GM18870 (cell line): ENCODE measurements around the gene ADISSP.

ENCODE experiments used
- ATAC-seq: cut with Tn5 transposase; IDR thresholded peaks from one replicate; pipeline ENCODE4 v1.9.1; 2021; ENCODE audit warnings: moderate library complexity; ENCODE audit not compliant: unreplicated experiment

The ADISSP gene

DNA sequence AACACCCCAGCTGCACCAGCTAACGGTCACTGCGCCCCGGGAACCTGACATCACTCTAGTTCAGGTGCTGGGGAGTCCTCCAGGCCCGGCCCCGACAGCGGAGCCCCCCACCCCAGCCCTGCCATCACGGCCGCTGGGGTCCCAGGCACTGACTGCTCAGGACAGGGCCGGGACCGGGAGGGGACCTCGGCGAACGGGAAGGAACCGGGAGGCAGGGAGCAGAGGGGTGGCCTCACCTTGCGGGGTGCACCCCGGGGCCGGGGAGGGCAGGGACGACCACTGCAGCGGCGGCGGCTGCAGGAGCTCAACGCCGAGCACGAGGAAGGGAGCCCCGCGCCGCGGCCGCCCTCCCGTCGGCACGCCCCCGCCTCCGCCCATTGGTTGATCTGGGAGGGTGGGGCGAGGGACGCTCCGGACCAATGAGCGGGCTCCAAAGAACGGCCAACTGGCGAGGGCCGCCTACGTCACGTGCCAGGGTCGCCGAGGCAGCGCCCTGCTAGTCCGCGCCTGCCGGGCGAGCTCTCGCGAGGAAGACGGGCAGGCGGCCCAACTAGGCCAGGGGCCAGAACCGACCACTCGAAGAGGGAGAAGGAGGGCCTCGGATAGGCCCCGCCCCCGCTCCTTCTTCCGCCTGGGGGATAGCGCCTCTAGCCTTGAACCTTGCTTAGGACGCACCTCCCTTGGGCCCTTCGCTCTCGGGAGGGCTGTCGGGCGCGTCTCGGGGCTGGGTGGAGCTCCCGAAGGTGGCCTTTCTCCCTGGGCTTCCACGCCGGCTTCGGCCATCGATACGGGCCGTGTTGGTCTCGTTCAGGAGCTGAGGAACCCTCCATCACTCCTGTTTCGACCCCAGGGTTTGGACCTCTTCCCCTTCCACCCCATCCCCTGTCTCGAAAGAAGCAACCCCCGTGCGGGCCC lies at the start of gene ADISSP:
Gene ADISSP (minus strand): TSS at position 327 of the 915 bp plus-strand sequence. CDS start 7,653 bp downstream, outside the sequence.
- peak; percentile 87 for ATAC-seq

DNA sequence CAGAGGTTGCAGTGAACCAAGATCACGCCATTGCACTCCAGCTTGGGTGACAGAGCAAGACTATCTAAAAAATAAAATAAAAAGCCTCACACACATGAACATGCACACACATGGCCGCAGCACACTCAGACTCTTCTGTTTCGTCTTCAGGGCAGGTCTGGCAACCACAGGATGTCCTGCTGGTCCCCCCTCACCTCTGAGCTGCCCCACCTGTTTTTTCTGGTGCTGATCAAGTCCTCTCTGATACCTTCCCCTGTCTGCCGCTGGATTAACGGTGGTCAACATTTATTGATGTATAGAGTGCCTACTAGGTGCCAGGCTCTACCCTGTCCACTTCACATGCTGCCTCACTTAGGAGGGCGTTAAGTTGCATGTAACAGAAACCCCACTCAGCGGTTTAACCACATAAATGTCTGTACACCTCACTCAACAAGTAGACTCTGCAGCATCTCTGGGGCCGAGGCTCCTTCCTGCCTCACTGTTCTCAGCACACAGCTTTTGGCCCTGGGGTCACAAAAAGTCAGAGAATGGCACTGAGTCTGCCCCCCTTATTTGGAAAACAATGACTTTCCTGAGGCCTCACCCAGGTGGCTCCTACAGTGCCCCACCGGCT lies 48.3 kb upstream of the ADISSP start:
- no peak for ATAC-seq

DNA sequence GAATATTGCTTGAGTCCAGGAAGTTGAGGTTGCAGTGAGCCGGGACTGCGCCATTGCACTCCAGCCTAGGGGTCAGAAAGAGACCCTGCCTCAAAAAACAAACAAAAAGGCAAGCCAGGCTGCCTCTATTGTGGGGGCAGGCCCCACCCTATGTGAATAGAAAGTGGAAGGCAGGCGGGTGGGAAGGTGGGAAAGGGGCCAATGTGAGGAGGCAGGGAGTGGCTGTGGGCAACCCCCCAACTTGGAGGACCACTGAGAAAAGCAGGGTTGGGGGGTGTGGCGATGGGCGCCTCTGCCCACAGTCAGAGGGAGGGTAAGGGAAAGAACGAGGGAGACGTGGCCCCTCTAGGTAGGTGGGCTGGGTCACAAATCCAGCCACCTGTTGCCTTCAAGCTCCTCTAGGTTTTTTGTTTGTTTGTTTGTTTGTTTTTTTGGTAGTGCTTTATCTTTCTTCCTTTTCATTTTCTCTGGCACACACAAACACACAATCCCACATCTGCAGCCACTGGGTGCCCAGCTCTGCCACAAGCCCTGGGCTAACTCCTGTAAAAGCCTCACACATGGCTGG lies 47.5 kb upstream of the ADISSP start:
- no peak for ATAC-seq

DNA sequence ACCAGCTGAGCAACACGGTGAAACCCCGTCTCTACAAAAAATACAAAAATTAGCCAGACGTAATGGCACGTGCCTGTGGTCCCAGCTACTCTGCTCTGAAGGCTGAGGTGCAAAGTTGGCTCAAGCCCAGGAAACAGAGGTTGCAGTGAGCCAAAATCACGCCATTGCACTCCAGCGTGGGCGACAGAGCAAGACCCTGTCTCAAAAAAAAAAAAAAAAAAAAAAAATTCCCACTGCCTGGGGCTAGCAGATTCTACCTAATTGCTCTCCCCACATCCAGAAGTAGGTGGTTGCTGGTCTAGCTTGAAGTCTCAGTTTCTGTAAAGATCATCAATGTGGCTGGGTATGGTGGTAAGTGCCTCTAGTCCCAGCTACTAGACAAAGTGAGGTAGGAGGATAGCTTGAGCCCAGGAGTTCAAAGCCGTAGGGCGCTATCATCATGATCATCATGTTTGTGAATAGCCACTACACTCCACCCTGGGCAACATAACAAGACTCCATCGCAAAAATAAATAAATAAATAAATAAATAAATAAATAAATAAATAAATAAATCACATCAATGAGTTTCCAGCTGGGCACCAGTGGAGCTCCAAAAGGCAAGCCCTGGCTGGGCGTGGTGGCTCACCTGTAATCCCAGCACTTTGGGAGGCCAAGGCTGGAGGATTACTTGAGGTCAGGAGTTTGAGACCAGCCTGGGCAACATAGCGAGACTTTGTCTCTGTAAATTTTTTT lies 46.5 kb upstream of the ADISSP start:
- no peak for ATAC-seq

DNA sequence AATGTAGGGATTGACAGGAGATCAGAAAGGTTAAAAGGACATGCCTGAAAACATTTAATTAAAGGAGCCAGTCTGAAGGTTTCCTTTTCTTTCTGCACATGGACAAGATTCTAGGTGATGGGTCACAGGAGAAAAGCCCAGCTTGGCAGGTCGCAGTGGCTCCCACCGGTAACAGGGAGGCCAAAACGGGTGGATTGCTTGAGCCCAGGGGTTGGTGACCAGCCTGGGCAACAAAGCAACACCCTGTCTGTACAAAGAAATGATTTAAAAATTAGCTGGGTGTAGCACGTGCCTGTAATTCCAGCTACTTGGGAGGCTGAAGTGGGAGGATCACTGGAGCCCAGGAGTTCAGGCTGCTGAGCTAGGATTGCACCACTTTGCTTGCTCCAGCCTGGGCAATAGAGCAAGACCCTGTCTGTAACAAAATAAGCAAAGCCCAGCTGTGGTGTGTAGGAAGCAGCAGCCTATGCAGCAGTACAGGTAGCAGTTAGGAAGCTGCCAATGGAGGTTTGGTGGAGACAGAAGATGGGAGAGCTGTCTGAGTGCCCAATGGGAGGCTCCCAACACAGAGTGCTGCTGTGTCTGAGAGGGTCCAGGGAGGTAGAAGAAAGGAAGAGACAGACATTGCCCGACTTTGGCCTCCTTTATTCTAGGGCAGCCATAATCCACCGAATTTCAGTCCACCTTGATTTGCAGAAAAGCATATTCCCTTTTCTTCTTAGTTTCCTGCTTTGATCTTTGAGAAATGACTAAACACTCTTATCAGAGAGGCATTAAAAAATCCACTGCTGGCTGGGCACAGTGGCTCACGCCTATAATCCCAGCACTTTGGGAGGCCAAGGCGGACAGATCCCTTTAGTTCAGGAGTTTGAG lies 45.7 kb upstream of the ADISSP start:
- ATAC-seq, result no peak

DNA sequence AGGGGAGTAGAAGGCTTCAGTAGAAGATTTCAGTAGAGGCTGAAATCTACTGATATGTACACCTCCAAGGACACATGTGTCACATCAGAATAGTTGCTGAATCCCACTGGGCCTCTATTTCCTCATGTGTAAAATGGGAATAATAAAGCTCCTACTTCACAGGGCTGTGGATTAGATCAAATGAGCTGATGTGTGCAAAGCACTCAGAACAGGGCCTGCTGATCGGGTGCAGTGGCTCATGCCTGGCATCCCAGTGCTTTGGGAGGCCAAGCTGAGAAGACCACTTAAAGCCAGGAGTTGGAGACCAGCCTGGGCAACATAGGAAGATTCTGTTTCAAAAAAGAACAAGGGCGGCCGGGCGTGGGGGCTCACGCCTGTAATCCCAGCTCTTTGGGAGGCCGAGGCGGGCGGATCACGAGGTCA lies 44.7 kb upstream of the ADISSP start:
- ATAC-seq, result no peak

DNA sequence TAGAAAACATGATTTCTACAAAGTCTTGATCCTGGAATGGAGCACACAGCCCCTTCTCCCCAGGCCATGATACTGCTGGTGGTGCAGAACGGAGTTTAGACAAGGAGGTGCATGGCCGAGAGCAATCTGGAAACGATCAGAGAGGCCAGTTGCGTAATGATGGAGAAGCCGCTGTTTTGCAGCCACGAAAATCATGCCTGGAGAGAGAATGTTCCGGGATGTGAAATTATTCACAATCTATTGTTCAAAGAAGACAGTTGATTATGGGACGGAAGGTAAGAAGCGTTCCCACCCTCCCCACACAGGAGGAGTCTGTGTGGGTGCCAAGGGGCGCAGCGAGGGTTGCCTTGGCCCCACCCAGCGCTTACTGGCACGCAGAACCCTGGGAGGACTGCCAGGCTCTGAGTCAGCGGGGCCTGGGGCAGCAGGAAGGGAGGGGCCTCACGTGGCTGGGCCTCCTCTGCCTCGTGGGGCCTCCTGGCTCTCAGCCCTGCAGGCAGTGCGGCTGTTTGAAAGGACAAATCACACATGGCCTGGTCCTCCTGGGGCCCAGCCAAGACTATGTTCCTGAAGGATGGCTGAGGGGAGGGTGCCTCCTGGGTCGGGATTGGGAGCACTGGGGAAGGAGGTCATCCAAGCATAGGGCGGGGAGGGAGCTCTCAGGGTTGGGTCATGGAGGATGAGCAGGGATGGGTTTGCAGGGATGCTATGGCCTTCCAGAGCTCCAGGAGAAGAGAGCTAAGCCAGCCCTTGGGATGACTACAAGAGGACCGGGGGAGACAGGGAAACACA lies 44.1 kb upstream of the ADISSP start:
- no peak for ATAC-seq

DNA sequence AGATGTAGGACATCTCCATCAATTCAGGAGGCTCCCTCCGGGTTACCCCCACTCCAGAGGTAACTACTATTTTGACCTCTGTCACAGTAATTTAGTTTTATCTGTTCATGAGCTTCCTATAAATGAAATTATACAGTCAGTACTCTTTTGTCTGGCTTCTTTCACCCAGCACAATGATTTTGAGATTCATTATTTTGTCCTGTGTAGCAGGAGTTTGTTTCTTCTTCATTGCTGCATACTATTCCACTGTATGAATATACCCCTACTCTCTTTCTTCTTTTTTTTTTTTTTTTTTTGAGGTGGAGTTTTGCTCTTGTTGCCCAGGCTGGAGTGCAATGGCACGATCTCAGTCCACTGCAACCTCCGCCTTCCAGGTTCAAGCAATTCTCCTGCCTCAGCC lies 41.0 kb upstream of the ADISSP start:
- ATAC-seq, result no peak

DNA sequence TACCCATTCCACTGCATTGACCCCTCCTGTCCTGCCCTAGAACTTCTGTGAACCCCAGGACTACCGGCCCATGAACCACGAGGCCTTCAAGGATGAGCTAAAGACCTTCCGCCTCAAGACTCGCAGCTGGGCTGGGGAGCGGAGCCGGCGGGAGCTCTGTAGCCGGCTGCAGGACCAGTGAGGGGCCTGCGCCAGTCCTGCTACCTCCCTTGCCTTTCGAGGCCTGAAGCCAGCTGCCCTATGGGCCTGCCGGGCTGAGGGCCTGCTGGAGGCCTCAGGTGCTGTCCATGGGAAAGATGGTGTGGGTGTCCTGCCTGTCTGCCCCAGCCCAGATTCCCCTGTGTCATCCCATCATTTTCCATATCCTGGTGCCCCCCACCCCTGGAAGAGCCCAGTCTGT lies 37.2 kb upstream of the ADISSP start:
- ATAC-seq, result no peak

DNA sequence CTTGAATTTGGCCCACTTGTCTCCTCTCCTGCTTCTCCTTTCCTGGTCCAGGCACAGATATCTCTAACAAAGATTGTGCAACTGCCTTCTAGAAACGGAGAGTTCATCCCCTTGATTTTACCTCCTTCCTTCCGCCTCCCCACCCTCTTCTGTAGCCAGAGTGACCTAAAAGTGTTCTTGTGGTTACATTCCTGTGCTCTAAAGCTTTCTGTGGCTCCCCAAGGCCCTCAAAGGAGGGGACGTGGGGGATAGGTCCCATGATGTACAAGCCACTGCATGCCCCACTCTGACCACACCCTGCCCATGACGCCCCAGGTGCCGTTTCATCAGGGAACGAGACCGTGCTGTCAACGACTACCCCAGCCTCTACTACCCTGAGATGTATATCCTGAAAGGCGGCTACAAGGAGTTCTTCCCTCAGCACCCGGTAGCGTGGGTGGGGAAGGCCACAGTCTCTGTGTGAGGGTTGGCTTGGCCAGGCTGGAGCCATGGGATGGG lies 36.8 kb upstream of the ADISSP start:
- no peak for ATAC-seq

DNA sequence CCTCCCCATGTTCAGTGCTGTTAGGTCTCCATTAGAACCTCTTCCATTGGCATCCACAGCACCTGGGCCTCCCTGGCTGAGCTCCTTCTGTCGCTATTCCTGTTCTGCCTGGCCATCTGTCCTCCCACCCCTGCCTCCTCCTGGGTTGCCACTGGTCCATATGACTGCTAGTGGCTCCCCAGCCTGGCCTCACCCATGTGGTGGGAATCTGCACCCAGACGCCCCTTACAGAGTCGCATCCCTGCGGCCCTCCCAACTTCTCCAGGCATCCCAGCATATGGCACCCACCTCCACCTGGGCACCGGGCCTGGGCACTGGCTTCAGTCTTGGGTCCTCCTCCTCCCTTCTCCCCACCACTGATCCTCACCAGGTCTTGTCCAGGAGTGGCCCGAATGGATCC lies 36.3 kb upstream of the ADISSP start:
- ATAC-seq, result no peak

DNA sequence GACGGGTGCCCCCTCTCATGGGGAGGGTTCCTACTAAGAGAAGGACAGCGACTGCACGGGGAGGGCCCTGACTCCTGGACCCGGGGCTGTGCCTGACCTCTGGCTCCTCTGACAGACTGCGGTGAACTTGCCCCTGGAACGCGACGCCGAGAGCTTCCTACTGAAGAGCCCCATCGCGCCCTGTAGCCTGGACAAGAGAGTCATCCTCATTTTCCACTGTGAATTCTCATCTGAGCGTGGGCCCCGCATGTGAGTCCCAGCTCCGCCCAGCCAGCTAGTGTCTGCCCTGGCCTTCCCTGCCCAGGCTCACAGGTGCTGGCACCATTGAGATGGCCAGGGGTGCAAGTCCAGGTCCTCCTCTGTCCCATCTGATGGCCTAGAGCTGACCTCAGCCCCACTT lies 35.7 kb upstream of the ADISSP start:
- ATAC-seq, result no peak

DNA sequence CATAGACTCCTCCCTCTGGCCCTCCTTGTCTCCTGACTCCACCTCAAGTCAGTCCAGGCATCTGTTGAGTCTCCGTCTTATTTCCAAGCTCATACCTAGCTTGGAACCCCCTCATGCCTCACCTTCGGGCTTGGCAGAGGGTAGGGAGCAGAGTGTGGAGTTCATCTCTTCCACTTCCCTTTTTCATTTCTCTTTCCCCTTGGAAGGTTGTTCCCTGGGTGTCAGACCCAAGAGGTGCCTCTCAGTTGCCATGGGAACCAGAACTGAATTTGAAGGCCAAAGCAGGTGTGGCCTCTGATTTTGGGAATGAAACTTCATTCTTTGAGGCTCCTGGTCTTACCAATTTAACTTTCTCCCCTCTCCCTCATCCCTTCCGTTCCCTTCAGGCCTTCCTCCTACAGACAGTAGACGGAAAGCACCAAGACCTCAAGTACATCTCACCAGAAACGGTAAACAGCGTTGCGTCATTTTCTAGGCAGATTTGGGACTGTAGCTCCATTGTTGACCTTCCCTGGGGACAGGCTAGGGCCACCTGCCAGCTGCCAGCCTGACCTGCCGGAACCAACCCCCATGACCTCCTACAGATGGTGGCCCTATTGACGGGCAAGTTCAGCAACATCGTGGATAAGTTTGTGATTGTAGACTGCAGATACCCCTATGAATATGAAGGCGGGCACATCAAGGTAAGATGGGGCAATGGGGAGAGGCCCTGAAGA lies 35.1 kb upstream of the ADISSP start:
- no peak for ATAC-seq

DNA sequence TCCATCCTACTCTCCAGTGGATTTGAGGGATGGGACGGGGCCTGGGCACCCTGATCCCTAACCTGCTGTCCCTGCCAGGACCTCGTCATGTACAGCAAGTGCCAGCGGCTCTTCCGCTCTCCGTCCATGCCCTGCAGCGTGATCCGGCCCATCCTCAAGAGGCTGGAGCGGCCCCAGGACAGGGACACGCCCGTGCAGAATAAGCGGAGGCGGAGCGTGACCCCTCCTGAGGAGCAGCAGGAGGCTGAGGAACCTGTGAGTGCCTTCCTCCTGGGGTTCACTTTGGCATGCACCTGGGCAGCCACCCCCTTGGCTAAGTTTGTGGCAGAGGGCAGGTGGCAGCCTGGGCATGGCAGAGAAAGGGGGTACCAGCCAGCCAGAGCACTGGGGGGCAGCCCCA lies 34.3 kb upstream of the ADISSP start:
- no peak for ATAC-seq

DNA sequence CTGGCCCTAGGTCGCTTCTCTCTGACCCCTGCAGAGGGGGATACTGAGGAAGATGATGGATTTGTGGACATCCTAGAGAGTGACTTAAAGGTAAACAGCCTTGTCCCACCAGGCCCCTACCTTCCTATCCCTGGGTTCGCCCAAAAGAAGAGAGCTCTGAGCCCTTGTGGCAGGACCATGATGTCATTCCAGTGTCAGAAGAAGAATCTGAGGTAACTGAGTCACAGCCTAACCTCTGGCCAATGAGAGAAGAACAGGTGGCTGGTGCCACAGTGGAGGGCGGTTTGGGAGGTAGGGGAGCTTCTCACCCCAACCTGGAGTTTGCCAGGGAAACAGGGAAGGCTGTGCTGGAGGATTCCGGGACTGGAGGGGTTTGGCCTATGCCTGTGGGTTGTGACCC lies 33.7 kb upstream of the ADISSP start:
- no peak for ATAC-seq

DNA sequence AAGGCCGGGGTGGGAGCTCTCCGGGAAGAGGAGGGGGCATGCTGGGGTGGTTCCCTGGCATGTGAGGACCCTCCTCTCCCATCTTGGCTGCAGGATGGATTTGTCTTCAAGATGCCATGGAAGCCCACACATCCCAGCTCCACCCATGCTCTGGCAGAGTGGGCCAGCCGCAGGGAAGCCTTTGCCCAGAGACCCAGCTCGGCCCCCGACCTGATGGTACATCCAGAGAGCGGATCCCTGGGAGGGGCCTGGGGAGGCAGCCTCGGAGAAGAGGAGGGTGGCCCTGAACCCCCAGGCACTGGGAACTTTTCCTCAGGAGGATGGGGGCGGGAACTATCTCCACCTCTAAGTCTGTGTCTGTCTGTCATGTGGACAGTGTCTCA lies 33.3 kb upstream of the ADISSP start:
- ATAC-seq, result no peak

DNA sequence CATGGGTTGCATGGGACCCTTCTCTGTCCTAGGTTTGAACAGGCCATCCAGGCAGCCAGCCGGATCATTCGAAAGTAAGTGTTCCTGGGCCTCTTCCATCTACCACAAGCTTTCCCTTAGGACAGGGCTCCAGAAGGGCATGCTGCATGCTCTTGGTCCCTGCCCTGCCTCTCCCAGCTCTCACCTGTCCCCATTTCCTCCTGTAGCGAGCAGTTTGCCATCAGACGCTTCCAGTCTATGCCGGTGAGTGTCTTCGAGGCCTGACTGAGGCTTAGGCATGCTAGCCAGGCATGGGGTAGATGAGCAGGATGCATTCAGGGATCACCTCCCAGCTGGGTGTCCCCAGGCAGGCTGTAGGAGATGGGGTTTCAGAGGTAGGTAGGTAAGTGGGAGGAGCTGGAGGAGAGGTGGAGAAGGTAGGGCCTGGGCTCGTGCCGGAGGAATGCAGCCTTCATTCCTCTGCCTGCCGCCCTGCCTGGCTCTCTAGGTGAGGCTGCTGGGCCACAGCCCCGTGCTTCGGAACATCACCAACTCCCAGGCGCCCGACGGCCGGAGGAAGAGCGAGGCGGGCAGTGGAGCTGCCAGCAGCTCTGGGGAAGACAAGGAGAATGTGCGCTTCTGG lies 32.8 kb upstream of the ADISSP start:
- ATAC-seq, result no peak

DNA sequence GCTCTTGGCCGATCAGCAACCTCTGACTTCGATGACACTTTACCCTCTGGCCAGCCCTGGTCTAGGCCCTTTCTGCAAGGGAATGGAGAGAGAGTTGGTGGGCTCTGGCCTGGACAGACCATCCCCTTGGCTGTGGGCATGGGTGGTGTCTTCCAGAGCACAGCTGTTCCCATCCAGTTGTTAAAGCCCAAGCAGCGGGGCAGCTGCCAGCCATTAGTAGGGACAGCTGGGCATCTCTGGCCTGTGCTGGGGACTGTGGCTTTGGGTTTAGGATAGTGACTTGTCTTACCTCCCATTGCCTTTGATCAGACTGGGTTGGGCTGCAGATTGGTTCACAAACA lies 31.3 kb upstream of the ADISSP start:
- ATAC-seq, result no peak

DNA sequence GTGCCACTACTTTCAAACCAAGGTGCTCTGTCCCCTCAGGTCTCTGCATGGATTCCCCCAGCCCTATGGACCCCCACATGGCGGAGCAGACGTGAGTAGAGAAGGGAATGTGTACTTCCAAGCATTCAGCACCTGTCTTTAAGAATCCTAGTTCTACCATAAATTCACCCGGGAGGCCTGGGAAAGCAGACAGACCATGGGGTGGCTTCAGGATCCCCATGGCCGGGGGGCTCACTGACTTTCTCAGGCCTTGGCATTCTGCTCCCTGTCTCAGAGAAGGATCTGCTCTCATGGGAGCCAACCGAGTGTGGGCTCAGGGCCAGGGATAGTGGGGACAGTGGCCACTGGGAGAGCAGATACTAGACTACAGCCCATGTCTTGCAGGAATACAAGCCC lies 30.8 kb upstream of the ADISSP start:
- ATAC-seq, result no peak
